ENCODE measurements around the gene MAP2.

The MAP2 gene

DNA sequence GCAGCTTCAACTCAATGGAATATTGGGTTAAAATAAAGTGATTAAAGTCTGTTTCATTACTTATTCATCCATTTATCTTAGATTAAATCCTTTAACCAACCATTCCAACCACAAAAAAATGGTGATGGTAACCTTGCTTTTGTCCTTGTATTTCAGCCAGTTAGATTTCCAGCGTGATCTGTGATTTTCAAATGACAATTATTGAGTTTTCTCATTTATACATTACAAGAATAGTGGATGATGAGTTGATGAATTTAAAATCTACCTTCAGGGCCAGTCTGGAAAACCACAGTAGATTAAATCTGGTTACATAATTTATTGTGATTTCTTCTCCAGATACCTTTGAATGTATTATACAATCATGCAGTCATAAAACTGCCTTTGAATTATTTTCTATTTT lies 318.1 kb downstream of the MAP2 start:
- no peak for DNase-seq

- no peak for DNase-seq
Observed at GRCh38 chr2:209753020-209753419, 329.2 kb downstream of the MAP2 start.

- no peak for DNase-seq
Observed at GRCh38 chr2:209757163-209757562, 333.3 kb downstream of the MAP2 start.

- no peak for DNase-seq
Observed at GRCh38 chr2:209761566-209761965, 337.7 kb downstream of the MAP2 start.

GRCh38 chr2:209762563-209762962 lies 338.7 kb downstream of the MAP2 start:
- no peak for DNase-seq

GRCh38 chr2:209763106-209763505 lies 339.3 kb downstream of the MAP2 start:
- no peak for DNase-seq

GRCh38 chr2:209766613-209767012 lies 342.8 kb downstream of the MAP2 start:
- no peak for DNase-seq

DNA sequence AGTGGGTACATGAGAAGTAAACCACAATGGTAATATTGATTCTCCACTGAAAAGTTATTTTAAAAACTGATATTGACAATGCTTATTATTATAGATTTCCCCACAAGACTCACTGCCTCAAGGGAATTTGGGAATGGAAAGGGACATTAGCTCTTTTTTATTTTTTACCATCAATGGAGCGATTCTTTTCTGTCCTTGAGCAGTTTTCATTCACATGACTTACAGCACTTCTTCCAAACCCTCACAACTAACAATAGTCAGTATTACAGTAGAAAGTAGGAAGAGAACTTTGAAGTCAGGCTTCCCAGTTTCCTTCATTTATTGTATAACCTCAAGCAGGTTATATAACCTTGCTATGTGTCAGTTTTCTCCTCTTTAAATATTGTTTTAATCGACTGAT lies 343.5 kb downstream of the MAP2 start:
- no peak for DNase-seq

GRCh38 chr2:209768557-209768956 lies 344.7 kb downstream of the MAP2 start:
- DNase-seq: no peak

DNA sequence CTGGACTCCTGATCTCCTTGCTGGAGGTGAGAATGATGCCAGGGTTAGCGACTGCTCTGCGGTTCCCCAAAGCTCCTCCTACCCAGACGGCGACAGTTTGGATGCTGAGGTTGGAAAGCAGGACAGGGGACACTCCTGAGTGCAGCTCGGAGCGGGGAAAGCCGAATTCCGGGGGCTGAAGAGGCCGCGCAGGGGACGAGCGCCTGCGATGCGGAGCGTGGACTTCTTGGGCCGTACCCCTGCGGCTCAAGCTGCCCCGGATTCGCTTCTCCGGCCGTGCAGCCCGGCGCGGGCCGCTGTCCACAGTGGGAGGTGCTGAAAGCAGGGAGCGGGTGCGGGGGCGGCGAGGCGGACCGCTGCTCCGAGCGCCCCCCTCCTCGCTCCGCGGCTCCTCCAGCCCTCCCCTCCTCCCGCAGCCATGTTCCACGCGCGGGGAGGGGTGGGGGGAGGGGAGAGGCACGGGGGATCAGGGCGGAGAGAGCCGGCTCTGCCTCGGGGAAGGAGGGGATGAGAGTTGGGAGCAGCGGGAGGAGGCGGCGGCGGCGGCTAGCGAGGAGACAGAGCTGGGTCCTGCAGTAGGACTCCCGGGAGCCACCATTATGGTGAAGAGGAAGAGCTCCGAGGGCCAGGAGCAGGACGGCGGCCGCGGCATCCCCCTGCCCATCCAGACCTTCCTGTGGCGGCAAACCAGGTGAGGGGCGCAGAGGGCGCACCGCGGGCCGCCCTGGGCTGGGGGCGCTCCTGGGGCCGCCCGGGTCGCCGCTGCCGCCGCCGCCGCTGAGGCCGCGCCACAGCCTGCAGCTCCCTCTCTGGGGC lies 347.8 kb downstream of the MAP2 start, which contains the start of gene UNC80:
Gene UNC80, plus strand, starts transcription at position 359 of the 816 bp plus-strand sequence. Its CDS starts 241 bp downstream, at position 600.
- peak; percentile 11 to 30 for DNase-seq

- no peak for DNase-seq
Observed at GRCh38 chr2:209772290-209772685, 348.4 kb downstream of the MAP2 start.

DNA sequence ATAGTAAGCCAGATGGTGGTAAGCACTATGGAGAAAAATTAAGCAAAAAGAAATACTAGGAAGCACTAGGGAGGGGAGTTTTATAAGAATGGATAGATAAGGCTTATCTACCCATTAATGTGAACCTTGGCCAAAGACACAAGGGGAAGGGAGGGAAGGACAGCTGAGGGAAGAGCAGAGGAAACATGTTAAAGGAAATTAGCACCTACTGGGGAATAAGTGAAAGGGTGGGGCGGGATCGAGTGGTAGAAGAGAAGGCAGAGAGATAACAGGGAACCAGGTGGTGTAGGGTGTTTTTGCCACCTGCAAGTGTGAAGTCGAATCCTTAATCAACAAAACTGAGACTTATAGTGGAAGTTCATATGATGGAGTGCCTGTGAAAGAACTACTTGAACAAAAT lies 349.5 kb downstream of the MAP2 start:
- no peak for DNase-seq
